ENCODE results near the gene SHKBP1. TPM values are rescaled to one million over a fixed set of nuclear protein-coding genes. Genes with fewer than 3 reads are reported as not detected.

Gene SHKBP1
- total RNA-seq, 1 donor from 2014 or later, result 170 TPM

DNA sequence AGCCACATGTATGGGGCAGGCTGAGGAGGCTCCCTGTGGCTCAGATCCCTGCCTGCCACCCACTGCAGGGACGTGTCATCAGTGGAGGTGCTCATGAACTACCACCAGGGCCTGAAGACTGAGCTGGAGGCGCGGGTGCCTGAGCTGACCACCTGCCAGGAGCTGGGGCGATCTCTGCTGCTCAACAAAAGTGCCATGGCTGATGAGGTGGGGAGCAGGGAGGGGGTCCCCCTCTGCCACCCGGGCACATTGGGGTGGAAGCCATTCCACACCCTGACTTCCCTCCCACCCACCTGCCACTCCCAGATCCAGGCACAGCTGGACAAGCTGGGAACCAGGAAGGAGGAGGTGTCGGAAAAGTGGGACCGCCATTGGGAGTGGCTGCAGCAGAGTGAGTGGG is 11.3 kb upstream of the SHKBP1 start:
- no peak for DNase-seq
- H3K36me3 Mint-ChIP-seq (ENCODE audit: unreplicated experiment), result no peaks in the 10 kb centered on the region
- TF ChIP-seq, protein P1, sequence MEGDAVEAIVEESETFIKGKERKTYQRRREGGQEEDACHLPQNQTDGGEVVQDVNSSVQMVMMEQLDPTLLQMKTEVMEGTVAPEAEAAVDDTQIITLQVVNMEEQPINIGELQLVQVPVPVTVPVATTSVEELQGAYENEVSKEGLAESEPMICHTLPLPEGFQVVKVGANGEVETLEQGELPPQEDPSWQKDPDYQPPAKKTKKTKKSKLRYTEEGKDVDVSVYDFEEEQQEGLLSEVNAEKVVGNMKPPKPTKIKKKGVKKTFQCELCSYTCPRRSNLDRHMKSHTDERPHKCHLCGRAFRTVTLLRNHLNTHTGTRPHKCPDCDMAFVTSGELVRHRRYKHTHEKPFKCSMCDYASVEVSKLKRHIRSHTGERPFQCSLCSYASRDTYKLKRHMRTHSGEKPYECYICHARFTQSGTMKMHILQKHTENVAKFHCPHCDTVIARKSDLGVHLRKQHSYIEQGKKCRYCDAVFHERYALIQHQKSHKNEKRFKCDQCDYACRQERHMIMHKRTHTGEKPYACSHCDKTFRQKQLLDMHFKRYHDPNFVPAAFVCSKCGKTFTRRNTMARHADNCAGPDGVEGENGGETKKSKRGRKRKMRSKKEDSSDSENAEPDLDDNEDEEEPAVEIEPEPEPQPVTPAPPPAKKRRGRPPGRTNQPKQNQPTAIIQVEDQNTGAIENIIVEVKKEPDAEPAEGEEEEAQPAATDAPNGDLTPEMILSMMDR (IDR thresholded peaks at IDR 0.05; ENCODE audit: partially characterized antibody, unreplicated experiment), result no peak
- H3K9me3 Mint-ChIP-seq (ENCODE audit: unreplicated experiment), result peaks cover 14% of the 10 kb centered on the region
- no peak overlapping the region for H3K4me3 Mint-ChIP-seq (ENCODE audit: unreplicated experiment)
- H3K4me1 Mint-ChIP-seq (ENCODE audit: low read depth, unreplicated experiment), result peaks cover 15% of the 10 kb centered on the region
- H3K27ac Mint-ChIP-seq (ENCODE audit: unreplicated experiment), result no peak overlapping the region
- H3K27me3 Mint-ChIP-seq (ENCODE audit: unreplicated experiment), result peaks cover 23% of the 10 kb centered on the region

DNA sequence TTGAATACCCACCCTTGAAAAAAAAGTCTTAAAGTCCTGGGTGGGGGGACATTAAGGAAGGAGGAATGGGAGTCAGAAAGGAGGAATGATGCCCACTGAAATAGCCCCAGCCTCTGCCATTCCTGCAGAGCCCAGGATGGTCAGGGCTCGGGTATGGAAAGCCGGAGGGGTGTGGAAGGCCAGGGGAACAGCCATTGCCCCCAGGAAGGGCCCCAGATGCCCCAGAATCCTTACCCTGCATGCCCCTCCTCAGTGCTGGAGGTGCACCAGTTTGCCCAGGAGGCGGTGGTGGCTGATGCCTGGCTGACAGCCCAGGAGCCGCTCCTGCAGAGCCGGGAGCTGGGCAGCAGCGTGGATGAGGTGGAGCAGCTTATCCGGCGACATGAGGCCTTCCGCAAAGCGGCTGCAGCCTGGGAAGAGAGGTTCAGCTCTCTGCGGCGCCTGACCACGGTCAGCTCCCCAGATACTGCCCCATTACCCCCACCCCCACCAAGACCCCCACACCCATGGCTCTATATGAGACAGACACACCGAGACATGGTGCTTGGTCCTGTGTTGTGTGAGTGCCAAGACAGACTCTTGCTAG is 10.7 kb upstream of the SHKBP1 start:
- Mint-ChIP-seq H3K27me3 (ENCODE audit: unreplicated experiment) (peaks cover 26% of the 10 kb centered on the region), H3K27ac (ENCODE audit: unreplicated experiment) (no peak overlapping the region), H3K36me3 (ENCODE audit: unreplicated experiment) (no peaks in the 10 kb centered on the region), H3K4me3 (ENCODE audit: unreplicated experiment) (no peak overlapping the region), H3K9me3 (ENCODE audit: unreplicated experiment) (peaks cover 14% of the 10 kb centered on the region), H3K4me1 (ENCODE audit: low read depth, unreplicated experiment) (peaks cover 18% of the 10 kb centered on the region)
- DNase-seq, result no peak
- TF ChIP-seq, protein P1 (IDR thresholded peaks at IDR 0.05; ENCODE audit: partially characterized antibody, unreplicated experiment), result no peak

DNA sequence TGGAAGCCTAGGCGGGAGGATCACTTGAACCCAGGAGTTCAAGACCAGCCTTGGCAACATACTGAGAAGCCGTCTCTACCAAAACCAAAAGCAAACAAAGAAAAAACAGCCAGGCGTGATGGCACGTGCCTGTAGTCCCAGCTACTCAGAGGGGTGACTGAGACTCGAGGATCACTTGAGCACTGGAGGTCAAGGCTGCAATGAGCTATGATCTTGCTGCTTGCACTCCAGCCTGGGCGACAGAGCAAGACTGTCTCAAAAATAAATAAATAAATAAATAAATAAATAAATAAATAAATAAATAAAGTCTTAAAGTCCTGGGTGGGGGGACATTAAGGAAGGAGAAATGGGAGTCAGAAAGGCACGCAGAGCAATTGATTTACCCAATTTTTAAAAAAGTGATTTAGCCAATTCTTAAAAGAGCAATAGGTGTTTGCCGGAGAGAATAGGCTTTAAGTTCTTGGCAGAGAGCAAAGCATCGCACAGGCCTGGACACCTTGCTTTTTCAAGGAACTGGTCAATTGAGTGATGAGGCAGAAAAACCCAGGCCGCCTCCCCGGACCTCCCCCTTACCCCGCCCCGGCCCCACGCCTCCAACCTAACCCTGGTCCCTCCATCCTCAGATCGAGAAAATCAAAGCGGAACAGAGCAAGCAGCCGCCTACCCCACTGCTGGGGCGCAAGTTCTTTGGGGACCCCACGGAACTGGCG is 9.5 kb upstream of the SHKBP1 start:
- peaks cover 27% of the 10 kb centered on the region for H3K27me3 Mint-ChIP-seq (ENCODE audit: unreplicated experiment)
- TF ChIP-seq, protein P1 (IDR thresholded peaks at IDR 0.05; ENCODE audit: partially characterized antibody, unreplicated experiment), result no peak
- peaks cover 20% of the 10 kb centered on the region for H3K4me1 Mint-ChIP-seq (ENCODE audit: low read depth, unreplicated experiment)
- H3K36me3 Mint-ChIP-seq (ENCODE audit: unreplicated experiment), result peaks cover 5% of the 10 kb centered on the region
- H3K9me3 Mint-ChIP-seq (ENCODE audit: unreplicated experiment), result peaks cover 12% of the 10 kb centered on the region
- peak; percentile 47 for DNase-seq
- peak overlapping the region; percentile 66 for H3K27ac Mint-ChIP-seq (ENCODE audit: unreplicated experiment)
- H3K4me3 Mint-ChIP-seq (ENCODE audit: unreplicated experiment), result peak overlapping the region; percentile 75

DNA sequence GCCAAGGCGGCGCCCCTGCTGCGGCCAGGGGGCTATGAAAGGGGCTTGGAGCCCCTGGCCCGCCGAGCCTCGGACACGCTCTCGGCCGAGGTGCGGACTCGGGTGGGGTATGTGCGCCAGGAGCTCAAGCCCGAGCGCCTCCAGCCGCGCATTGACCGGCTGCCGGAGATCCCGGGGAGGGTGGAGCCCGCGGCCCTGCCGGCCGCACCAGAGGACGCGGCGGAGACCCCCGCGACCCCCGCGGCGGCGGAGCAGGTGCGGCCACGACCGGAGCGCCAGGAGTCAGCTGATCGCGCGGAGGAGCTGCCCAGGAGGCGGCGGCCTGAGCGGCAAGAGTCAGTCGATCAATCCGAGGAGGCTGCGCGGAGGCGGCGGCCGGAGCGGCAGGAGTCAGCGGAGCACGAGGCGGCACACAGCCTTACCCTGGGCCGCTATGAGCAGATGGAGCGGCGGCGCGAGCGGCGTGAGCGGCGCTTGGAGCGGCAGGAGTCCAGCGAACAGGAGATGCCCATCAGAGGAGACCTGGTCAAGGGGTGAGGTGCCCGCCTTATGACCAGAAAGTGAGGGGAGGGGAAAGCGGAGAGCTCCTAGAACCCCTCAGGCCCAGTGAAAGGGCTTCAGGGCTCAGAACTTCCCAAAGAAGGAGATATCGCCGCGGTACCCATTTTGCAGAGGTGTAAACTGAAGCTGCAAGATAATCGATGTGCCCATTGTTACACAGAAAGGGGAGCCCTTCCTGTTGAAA is 8.8 kb upstream of the SHKBP1 start:
- H3K27ac Mint-ChIP-seq (ENCODE audit: unreplicated experiment), result peak overlapping the region; percentile 55
- H3K4me3 Mint-ChIP-seq (ENCODE audit: unreplicated experiment), result peak overlapping the region; percentile 84
- H3K4me1 Mint-ChIP-seq (ENCODE audit: low read depth, unreplicated experiment), result peaks cover 20% of the 10 kb centered on the region
- TF ChIP-seq, protein P1 (IDR thresholded peaks at IDR 0.05; ENCODE audit: partially characterized antibody, unreplicated experiment), result no peak
- peak; percentile 67 for DNase-seq
- peaks cover 30% of the 10 kb centered on the region for H3K27me3 Mint-ChIP-seq (ENCODE audit: unreplicated experiment)
- peaks cover 5% of the 10 kb centered on the region for H3K36me3 Mint-ChIP-seq (ENCODE audit: unreplicated experiment)
- H3K9me3 Mint-ChIP-seq (ENCODE audit: unreplicated experiment), result peaks cover 12% of the 10 kb centered on the region

All from glutamatergic neuron (in vitro differentiated cells).